Sigmoid colon (tissue), 4 donors: ENCODE measurements around the gene TMEM132D.

Experiments used
- CTCF ChIP-seq, 4 experiments: fragments of 450-650 bp in 3 of 4; fragments of 200-600 bp in 1 of 4; IDR thresholded peaks; one replicate each; pipeline ENCODE4 v1.5.1; 2016 to 2019; ENCODE audit warnings: antibody characterized with exemption in 4 of 4, mild to moderate bottlenecking in 3 of 4, moderate library complexity in 2 of 4
- EP300 ChIP-seq, 4 donors: sonication (generic); formaldehyde crosslinking; IDR thresholded peaks; one replicate each; pipeline ENCODE4 v1.6.1; 2017; ENCODE audit warnings: antibody characterized with exemption in 4 of 4
- POLR2A ChIP-seq, 2 donors: fragments of 450-650 bp; IDR thresholded peaks; one replicate each; pipeline ENCODE4 v1.6.1; 2016; ENCODE audit warnings: antibody characterized with exemption in 2 of 2, mild to moderate bottlenecking in 2 of 2, moderate library complexity in 2 of 2
- POLR2AphosphoS5 ChIP-seq, 4 donors: sonication (generic); formaldehyde crosslinking; IDR thresholded peaks; one replicate each; pipeline ENCODE4 v1.6.1; 2017; ENCODE audit warnings: antibody characterized with exemption in 4 of 4

- TF ChIP-seq CTCF (IDR thresholded peaks at IDR 0.05) (no peak), POLR2A (IDR thresholded peaks at IDR 0.05) (no peak), POLR2AphosphoS5 (IDR thresholded peaks at IDR 0.05) (no peak), EP300 (IDR thresholded peaks at IDR 0.05) (no peak)
These were observed 227.4 kb downstream of the TMEM132D start for GRCh38 chr12:129676411-129676810.
